Measurements from ENCODE around the gene ARSI.

DNA sequence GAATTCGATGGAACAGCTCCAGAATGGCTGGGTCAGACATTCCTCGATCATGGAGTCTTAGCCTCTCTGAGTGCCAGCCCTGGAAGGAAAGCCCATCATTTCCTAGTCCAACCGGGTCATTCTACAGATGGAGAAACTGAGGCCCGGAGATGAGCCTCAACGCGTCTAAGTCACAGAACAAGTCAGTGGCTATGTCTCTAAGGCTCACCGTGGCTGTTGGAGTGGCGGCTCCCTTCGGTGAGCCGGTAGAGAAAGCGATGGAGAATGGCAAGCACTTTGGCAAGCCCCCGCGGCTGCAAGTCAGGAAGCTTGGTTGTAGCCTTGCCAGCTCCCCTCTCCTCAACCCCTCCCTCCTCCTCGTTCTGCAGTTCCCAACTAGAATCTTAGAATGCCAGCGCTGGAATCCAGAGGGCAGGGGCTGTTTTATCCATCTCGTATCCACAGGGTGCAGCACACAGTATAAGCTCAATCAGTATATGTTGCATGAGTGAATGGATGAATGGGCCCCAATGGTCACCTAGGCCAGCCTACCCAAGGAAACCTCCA, 438 bp upstream of the ARSI start:
- TF ChIP-seq, protein P1, sequence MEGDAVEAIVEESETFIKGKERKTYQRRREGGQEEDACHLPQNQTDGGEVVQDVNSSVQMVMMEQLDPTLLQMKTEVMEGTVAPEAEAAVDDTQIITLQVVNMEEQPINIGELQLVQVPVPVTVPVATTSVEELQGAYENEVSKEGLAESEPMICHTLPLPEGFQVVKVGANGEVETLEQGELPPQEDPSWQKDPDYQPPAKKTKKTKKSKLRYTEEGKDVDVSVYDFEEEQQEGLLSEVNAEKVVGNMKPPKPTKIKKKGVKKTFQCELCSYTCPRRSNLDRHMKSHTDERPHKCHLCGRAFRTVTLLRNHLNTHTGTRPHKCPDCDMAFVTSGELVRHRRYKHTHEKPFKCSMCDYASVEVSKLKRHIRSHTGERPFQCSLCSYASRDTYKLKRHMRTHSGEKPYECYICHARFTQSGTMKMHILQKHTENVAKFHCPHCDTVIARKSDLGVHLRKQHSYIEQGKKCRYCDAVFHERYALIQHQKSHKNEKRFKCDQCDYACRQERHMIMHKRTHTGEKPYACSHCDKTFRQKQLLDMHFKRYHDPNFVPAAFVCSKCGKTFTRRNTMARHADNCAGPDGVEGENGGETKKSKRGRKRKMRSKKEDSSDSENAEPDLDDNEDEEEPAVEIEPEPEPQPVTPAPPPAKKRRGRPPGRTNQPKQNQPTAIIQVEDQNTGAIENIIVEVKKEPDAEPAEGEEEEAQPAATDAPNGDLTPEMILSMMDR (IDR thresholded peaks at IDR 0.05; ENCODE audit: low read depth, low read length, poor library complexity, severe bottlenecking), result no peak
- TF ChIP-seq EZH2phosphoT487 (IDR thresholded peaks at IDR 0.05; ENCODE audit: borderline replicate concordance, low read length), result no peak
